Measurements from ENCODE around the gene VOPP1. TPM values are rescaled to one million over a fixed set of nuclear protein-coding genes. Genes with fewer than 3 reads are reported as not detected.

Gene VOPP1
- total RNA-seq, 3 donors from 2014 or later, result 28.2 to 42.6 (median 40.8) TPM

GRCh38 chr7:55491346-55491745 is 81.0 kb downstream of the VOPP1 start:
- intact Hi-C loops (cut with DNase I; ENCODE audit: low total_unique reads), result no loop called here
- no peak overlapping the region for H3K27ac ChIP-seq
- H3K9me3 ChIP-seq, result no peaks in the 10 kb centered on the region
- no peak for TF ChIP-seq POLR2A (IDR thresholded peaks at IDR 0.05)
- TF ChIP-seq, protein P1, sequence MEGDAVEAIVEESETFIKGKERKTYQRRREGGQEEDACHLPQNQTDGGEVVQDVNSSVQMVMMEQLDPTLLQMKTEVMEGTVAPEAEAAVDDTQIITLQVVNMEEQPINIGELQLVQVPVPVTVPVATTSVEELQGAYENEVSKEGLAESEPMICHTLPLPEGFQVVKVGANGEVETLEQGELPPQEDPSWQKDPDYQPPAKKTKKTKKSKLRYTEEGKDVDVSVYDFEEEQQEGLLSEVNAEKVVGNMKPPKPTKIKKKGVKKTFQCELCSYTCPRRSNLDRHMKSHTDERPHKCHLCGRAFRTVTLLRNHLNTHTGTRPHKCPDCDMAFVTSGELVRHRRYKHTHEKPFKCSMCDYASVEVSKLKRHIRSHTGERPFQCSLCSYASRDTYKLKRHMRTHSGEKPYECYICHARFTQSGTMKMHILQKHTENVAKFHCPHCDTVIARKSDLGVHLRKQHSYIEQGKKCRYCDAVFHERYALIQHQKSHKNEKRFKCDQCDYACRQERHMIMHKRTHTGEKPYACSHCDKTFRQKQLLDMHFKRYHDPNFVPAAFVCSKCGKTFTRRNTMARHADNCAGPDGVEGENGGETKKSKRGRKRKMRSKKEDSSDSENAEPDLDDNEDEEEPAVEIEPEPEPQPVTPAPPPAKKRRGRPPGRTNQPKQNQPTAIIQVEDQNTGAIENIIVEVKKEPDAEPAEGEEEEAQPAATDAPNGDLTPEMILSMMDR (IDR thresholded peaks at IDR 0.05), result no peak
- TF ChIP-seq POLR2AphosphoS5 (IDR thresholded peaks at IDR 0.05), result no peak
- DNase-seq (ENCODE audit: low spot score in 2 of 2), result no peak
- H3K27me3 ChIP-seq, result no peaks in the 10 kb centered on the region
- H3K36me3 ChIP-seq, result no peaks in the 10 kb centered on the region
- no peaks in the 10 kb centered on the region for H3K4me1 ChIP-seq
- H3K4me3 ChIP-seq, result no peak overlapping the region

DNA sequence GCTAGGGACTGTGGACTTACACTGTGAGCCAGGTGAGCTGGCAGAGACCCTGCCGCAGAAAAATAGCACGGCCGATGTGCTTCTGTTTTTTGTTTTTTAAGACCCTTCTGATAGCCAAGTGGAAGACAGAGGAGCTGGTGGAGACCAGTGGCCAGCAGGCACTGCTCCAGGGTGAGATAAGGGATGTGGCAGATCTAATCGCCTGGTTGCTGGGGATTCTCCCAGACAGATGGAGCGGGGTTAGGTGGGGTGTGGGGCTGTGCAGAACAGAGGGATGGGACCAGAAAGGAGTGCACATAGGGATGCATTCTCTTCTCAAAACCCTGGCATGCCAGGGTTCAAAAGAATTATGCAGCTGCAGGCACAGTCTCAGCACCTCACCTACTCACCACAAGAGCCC is 82.2 kb downstream of the VOPP1 start:
- intact Hi-C loops (cut with DNase I; ENCODE audit: low total_unique reads), result no loop called here
- Histone ChIP-seq H3K27ac (no peak overlapping the region), H3K36me3 (no peaks in the 10 kb centered on the region), H3K4me3 (no peak overlapping the region), H3K4me1 (no peaks in the 10 kb centered on the region), H3K27me3 (no peaks in the 10 kb centered on the region), H3K9me3 (no peaks in the 10 kb centered on the region)
- DNase-seq (ENCODE audit: low spot score in 2 of 2), result no peak
- no peak for TF ChIP-seq POLR2A (IDR thresholded peaks at IDR 0.05)
- TF ChIP-seq, protein P1 (IDR thresholded peaks at IDR 0.05), result no peak
- TF ChIP-seq POLR2AphosphoS5 (IDR thresholded peaks at IDR 0.05), result no peak

DNA sequence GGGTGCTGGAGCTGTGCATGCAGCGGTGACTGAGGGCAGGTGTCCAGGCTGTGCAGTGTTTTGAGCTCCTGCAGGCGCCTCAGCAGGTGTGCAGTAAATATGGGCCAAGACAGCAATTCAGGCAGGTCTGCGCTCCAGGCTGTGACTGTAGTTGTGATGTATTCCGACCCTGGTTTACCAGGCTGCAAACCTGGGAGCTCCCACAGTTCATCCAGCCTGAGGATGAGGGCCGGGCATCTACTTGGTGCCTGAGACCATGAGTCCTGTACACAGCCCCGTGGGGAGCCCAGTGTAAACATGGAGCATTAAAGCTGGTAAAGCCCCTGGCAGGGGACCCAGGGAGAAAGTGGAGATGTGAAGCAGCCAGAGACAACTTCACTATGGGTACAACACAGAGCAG is 82.8 kb downstream of the VOPP1 start:
- Histone ChIP-seq H3K36me3 (no peaks in the 10 kb centered on the region), H3K27ac (no peak overlapping the region), H3K4me3 (no peak overlapping the region), H3K27me3 (no peaks in the 10 kb centered on the region), H3K9me3 (no peaks in the 10 kb centered on the region), H3K4me1 (no peaks in the 10 kb centered on the region)
- intact Hi-C loops (cut with DNase I; ENCODE audit: low total_unique reads), result no loop called here
- TF ChIP-seq POLR2AphosphoS5 (IDR thresholded peaks at IDR 0.05) (no peak), POLR2A (IDR thresholded peaks at IDR 0.05) (no peak)
- TF ChIP-seq, protein P1 (IDR thresholded peaks at IDR 0.05), result no peak
- DNase-seq (ENCODE audit: low spot score in 2 of 2), result no peak

GRCh38 chr7:55488804-55489340 is 83.4 kb downstream of the VOPP1 start:
- intact Hi-C loops (cut with DNase I; ENCODE audit: low total_unique reads), result no loop called here
- Histone ChIP-seq H3K27me3 (no peaks in the 10 kb centered on the region), H3K9me3 (no peaks in the 10 kb centered on the region), H3K27ac (no peak overlapping the region), H3K4me3 (no peak overlapping the region), H3K4me1 (no peaks in the 10 kb centered on the region), H3K36me3 (no peaks in the 10 kb centered on the region)
- TF ChIP-seq POLR2A (IDR thresholded peaks at IDR 0.05) (no peak), POLR2AphosphoS5 (IDR thresholded peaks at IDR 0.05) (no peak)
- TF ChIP-seq, protein P1 (IDR thresholded peaks at IDR 0.05), result no peak
- DNase-seq (ENCODE audit: low spot score in 2 of 2), result no peak

DNA sequence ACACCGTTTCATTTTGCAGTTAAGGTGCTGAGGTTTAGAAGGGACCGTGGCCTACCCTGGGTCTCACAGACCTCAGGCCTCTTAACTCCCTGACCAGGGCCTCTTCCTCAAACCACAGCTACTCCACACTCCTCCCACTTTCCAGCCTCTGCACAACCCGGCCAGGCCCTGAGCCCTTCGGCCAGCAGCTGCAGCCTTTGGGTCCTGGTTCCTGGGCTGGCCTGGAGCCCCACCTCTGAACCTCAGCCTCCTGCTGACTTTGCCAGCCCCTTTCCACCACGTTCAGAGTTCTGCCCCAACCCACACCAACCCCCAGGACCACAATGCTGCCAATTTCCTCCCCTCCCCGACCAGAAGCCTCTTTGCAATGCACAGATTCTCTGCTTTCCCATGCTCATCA is 84.1 kb downstream of the VOPP1 start:
- no peak overlapping the region for H3K4me3 ChIP-seq
- no peaks in the 10 kb centered on the region for H3K27me3 ChIP-seq
- no peak overlapping the region for H3K27ac ChIP-seq
- intact Hi-C loops (cut with DNase I; ENCODE audit: low total_unique reads), result no loop called here
- H3K4me1 ChIP-seq, result no peaks in the 10 kb centered on the region
- no peaks in the 10 kb centered on the region for H3K36me3 ChIP-seq
- no peaks in the 10 kb centered on the region for H3K9me3 ChIP-seq
- no peak for DNase-seq (ENCODE audit: low spot score in 2 of 2)
- TF ChIP-seq, protein P1 (IDR thresholded peaks at IDR 0.05), result no peak
- TF ChIP-seq POLR2A (IDR thresholded peaks at IDR 0.05) (no peak), POLR2AphosphoS5 (IDR thresholded peaks at IDR 0.05) (no peak)
